Measurements from ENCODE around the gene CBFA2T2. TPM values are rescaled to one million over a fixed set of nuclear protein-coding genes. Genes with fewer than 3 reads are reported as not detected.

The CBFA2T2 gene
- total and polyA plus RNA-seq, 2 donors (not counting 1 experiment from before 2014, with no cell fraction given), result 26.9 to 30.0 TPM

DNA sequence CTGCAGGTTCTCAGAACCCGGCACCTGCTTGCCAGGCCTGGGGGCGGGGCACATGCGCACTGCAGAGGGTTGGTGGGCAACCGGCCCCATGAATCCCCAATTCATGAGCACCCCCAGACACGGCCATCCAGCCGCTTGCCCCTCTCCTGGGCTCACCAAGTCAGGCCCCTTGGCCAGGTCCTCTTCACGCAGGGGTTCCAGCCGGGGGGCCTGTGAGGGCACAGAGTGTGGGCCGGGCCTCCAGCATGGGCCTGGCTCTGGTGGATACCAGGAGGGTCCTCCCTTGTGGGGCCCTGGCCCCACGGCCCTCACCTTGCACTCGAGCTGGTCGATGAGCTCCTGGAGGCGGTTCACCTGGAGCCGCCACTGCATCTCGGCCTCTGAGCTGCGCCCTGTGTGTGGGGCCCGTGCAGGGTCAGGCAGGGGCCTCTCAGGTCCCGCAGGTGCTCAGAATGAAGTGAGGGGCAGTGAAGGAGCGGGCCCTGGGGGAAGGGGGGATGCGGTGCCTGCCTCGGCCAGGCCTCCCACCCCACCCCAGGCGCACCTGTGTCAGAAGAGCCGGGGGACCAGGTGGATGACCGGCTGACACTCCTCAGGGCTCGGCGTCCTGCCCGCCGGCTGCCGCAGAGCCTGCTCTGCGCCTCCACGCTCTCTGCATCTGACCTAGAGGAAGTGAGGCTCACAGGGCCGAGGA, 169.6 kb downstream of the CBFA2T2 start:
- H3K36me3 ChIP-seq (replicated peaks in 1 of 2; ENCODE audit: control extremely low read depth in 1 of 2, control insufficient read depth in 1 of 2, extremely low read depth in 1 of 2, insufficient read depth in 2 of 2, low read length in 1 of 2), result no peaks in the 10 kb centered on the region
- intact Hi-C loops (cut with micrococcal nuclease), result loop anchor here (5.0 kb wide), 1 partner anchor 453 kb away; the partner anchor contains the start of gene EIF2S2
- H3K9ac ChIP-seq (ENCODE audit: low read length), result no peak overlapping the region
- TF ChIP-seq, protein P1, sequence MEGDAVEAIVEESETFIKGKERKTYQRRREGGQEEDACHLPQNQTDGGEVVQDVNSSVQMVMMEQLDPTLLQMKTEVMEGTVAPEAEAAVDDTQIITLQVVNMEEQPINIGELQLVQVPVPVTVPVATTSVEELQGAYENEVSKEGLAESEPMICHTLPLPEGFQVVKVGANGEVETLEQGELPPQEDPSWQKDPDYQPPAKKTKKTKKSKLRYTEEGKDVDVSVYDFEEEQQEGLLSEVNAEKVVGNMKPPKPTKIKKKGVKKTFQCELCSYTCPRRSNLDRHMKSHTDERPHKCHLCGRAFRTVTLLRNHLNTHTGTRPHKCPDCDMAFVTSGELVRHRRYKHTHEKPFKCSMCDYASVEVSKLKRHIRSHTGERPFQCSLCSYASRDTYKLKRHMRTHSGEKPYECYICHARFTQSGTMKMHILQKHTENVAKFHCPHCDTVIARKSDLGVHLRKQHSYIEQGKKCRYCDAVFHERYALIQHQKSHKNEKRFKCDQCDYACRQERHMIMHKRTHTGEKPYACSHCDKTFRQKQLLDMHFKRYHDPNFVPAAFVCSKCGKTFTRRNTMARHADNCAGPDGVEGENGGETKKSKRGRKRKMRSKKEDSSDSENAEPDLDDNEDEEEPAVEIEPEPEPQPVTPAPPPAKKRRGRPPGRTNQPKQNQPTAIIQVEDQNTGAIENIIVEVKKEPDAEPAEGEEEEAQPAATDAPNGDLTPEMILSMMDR (IDR thresholded peaks at IDR 0.05), result no peak
- no peak for TF ChIP-seq EZH2 (IDR thresholded peaks at IDR 0.05; ENCODE audit: borderline replicate concordance, insufficient read depth, low read depth, low read length, poor library complexity, severe bottlenecking)
- no peak overlapping the region for H3K4me3 ChIP-seq (ENCODE audit: control extremely low read depth in 1 of 5, extremely low read depth in 1 of 5, insufficient read depth in 1 of 5, low read depth in 2 of 5, low read length in 4 of 5)
- POLR2A ChIA-PET, result no interaction called here
- no peak overlapping the region for H2AFZ ChIP-seq (ENCODE audit: insufficient read depth, low read depth, low read length, poor library complexity, severe bottlenecking)
- H3K4me2 ChIP-seq (replicated peaks; ENCODE audit: low read depth, low read length, poor library complexity, severe bottlenecking), result no peak overlapping the region
- H3K27ac ChIP-seq (ENCODE audit: low read length in 2 of 2), result no peak overlapping the region
- Mint-ChIP-seq H3K27ac (no peak overlapping the region), H3K4me3 (no peak overlapping the region), H3K9me3 (ENCODE audit: insufficient read depth) (no peaks in the 10 kb centered on the region), H3K4me1 (peaks cover 9% of the 10 kb centered on the region), H3K27me3 (no peaks in the 10 kb centered on the region)
- peaks cover 6% of the 10 kb centered on the region for H3K79me2 ChIP-seq (ENCODE audit: control insufficient read depth, insufficient read depth, low read length)
- H3K9me3 ChIP-seq (ENCODE audit: control extremely low read depth in 1 of 3, control insufficient read depth in 2 of 3, insufficient read depth in 1 of 3, low read length in 2 of 3), result no peaks in the 10 kb centered on the region
- CTCF ChIA-PET, result interaction anchor here (0.6 to 1.0 kb wide), 2 partner anchors 8 to 155 kb away, joined by 3 read pairs; no protein-coding TSS in a partner anchor
- H4K20me1 ChIP-seq (ENCODE audit: control insufficient read depth, insufficient read depth, low read length, poor library complexity, severe bottlenecking), result no peaks in the 10 kb centered on the region
- 96% methylated on average over 32 of the region's 32 CpGs for WGBS (ENCODE audit: insufficient coverage)
- DNase-seq, result no peak
- no peak for ATAC-seq (ENCODE audit: low read depth)
- H3K4me1 ChIP-seq (ENCODE audit: control insufficient read depth in 2 of 2, insufficient read depth in 2 of 2, low read length in 2 of 2), result peaks cover 11 to 16% of the 10 kb centered on the region in 2 donors
- no peaks in the 10 kb centered on the region for H3K27me3 ChIP-seq (replicated peaks in 1 of 4; ENCODE audit: control extremely low read depth in 1 of 4, control insufficient read depth in 3 of 4, insufficient read depth in 4 of 4, low read length in 3 of 4)

DNA sequence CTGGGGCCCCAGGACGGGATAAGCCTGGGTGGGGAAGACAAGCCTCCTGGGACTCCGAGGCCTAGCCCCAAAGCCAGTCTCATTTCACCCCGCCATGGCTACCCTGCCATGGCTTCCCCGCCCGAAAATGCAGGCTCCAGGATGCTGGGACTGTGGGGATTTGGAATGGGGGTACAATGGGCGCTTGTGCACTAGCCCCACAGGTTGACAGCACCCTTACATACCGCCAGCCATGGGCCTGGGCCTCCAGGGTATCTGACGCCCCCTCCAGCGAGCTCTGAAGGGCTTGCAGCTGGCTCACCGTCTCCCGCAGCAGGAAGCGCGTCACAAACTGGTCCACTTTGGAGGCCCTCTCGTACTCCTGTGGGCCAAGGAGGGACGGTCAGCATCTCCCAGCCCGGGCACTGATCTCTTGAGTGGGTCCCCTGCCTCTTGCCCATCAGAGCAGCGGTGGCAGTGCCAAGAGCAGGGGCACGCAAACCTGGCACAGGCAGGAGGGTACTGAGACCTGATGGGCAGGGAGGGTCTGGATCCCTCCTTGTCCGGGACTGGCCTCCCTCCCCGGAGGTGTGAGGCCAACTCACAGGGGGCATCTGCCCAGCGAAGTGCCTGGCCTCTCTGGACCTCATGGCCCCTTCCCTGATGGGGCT, 170.3 kb downstream of the CBFA2T2 start:
- no peak overlapping the region for H3K4me3 Mint-ChIP-seq
- no peak overlapping the region for H3K27ac Mint-ChIP-seq
- Histone ChIP-seq H4K20me1 (ENCODE audit: control insufficient read depth, insufficient read depth, low read length, poor library complexity, severe bottlenecking) (no peaks in the 10 kb centered on the region), H3K4me2 (replicated peaks; ENCODE audit: low read depth, low read length, poor library complexity, severe bottlenecking) (no peak overlapping the region), H3K9me3 (ENCODE audit: control extremely low read depth in 1 of 3, control insufficient read depth in 2 of 3, insufficient read depth in 1 of 3, low read length in 2 of 3) (no peaks in the 10 kb centered on the region), H2AFZ (ENCODE audit: insufficient read depth, low read depth, low read length, poor library complexity, severe bottlenecking) (no peak overlapping the region), H3K9ac (ENCODE audit: low read length) (no peak overlapping the region), H3K4me3 (ENCODE audit: control extremely low read depth in 1 of 5, extremely low read depth in 1 of 5, insufficient read depth in 1 of 5, low read depth in 2 of 5, low read length in 4 of 5) (no peak overlapping the region), H3K27me3 (replicated peaks in 1 of 4; ENCODE audit: control extremely low read depth in 1 of 4, control insufficient read depth in 3 of 4, insufficient read depth in 4 of 4, low read length in 3 of 4) (no peaks in the 10 kb centered on the region), H3K27ac (ENCODE audit: low read length in 2 of 2) (no peak overlapping the region), H3K4me1 (ENCODE audit: control insufficient read depth in 2 of 2, insufficient read depth in 2 of 2, low read length in 2 of 2) (peaks cover 11 to 18% of the 10 kb centered on the region in 2 donors), H3K79me2 (ENCODE audit: control insufficient read depth, insufficient read depth, low read length) (peaks cover 6% of the 10 kb centered on the region), H3K36me3 (replicated peaks in 1 of 2; ENCODE audit: control extremely low read depth in 1 of 2, control insufficient read depth in 1 of 2, extremely low read depth in 1 of 2, insufficient read depth in 2 of 2, low read length in 1 of 2) (no peaks in the 10 kb centered on the region)
- intact Hi-C loops (cut with micrococcal nuclease), result loop anchor here (5.0 kb wide), 1 partner anchor 452 kb away; the partner anchor contains the start of gene EIF2S2
- no peak for TF ChIP-seq EZH2 (IDR thresholded peaks at IDR 0.05; ENCODE audit: borderline replicate concordance, insufficient read depth, low read depth, low read length, poor library complexity, severe bottlenecking)
- TF ChIP-seq, protein P1 (IDR thresholded peaks at IDR 0.05), result no peak
- 98% methylated on average over 18 of the region's 21 CpGs for WGBS (ENCODE audit: insufficient coverage)
- H3K4me1 Mint-ChIP-seq, result peaks cover 14% of the 10 kb centered on the region
- ChIA-PET POLR2A (no interaction called here), CTCF (no interaction called here)
- ATAC-seq (ENCODE audit: low read depth), result no peak
- no peak for DNase-seq
- H3K9me3 Mint-ChIP-seq (ENCODE audit: insufficient read depth), result no peaks in the 10 kb centered on the region
- H3K27me3 Mint-ChIP-seq, result no peaks in the 10 kb centered on the region

Measured in B cell (primary cell).